Nephron progenitor cell (in vitro differentiated cells): ENCODE results near the gene ZHX3.

Experiments
- DNase-seq: peaks from one replicate; pipeline ENCODE4 v3.0.0; 2021
- H3K27ac Mint-ChIP-seq: 2 replicates; pipeline ENCODE4 v1.8.0; 2021; ENCODE audit warnings: mild to moderate bottlenecking, moderate library complexity, mixed read lengths
- H3K27me3 Mint-ChIP-seq: 2 replicates; pipeline ENCODE4 v1.8.0; 2021; ENCODE audit warnings: mild to moderate bottlenecking, low read depth, mixed read lengths; ENCODE audit not compliant: poor library complexity
- H3K36me3 Mint-ChIP-seq: 2 replicates; pipeline ENCODE4 v1.8.0; 2021; ENCODE audit warnings: low read depth, mixed read lengths
- H3K4me1 Mint-ChIP-seq: 2 replicates; pipeline ENCODE4 v1.8.0; 2021; ENCODE audit warnings: mixed read lengths
- H3K4me3 Mint-ChIP-seq: 2 replicates; pipeline ENCODE4 v1.8.0; 2021; ENCODE audit warnings: mild to moderate bottlenecking, moderate library complexity, mixed read lengths
- H3K9me3 Mint-ChIP-seq: 2 replicates; pipeline ENCODE4 v1.8.0; 2021; ENCODE audit warnings: mild to moderate bottlenecking, moderate library complexity, mixed read lengths
- TF ChIP-seq, protein P1 (sequence below): fragments of 200-600 bp; sonication (generic); IDR thresholded peaks from 2 replicates; pipeline ENCODE4 v1.5.0; 2021; ENCODE audit warnings: antibody characterized with exemption

The ZHX3 gene, protein sequence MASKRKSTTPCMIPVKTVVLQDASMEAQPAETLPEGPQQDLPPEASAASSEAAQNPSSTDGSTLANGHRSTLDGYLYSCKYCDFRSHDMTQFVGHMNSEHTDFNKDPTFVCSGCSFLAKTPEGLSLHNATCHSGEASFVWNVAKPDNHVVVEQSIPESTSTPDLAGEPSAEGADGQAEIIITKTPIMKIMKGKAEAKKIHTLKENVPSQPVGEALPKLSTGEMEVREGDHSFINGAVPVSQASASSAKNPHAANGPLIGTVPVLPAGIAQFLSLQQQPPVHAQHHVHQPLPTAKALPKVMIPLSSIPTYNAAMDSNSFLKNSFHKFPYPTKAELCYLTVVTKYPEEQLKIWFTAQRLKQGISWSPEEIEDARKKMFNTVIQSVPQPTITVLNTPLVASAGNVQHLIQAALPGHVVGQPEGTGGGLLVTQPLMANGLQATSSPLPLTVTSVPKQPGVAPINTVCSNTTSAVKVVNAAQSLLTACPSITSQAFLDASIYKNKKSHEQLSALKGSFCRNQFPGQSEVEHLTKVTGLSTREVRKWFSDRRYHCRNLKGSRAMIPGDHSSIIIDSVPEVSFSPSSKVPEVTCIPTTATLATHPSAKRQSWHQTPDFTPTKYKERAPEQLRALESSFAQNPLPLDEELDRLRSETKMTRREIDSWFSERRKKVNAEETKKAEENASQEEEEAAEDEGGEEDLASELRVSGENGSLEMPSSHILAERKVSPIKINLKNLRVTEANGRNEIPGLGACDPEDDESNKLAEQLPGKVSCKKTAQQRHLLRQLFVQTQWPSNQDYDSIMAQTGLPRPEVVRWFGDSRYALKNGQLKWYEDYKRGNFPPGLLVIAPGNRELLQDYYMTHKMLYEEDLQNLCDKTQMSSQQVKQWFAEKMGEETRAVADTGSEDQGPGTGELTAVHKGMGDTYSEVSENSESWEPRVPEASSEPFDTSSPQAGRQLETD

DNA sequence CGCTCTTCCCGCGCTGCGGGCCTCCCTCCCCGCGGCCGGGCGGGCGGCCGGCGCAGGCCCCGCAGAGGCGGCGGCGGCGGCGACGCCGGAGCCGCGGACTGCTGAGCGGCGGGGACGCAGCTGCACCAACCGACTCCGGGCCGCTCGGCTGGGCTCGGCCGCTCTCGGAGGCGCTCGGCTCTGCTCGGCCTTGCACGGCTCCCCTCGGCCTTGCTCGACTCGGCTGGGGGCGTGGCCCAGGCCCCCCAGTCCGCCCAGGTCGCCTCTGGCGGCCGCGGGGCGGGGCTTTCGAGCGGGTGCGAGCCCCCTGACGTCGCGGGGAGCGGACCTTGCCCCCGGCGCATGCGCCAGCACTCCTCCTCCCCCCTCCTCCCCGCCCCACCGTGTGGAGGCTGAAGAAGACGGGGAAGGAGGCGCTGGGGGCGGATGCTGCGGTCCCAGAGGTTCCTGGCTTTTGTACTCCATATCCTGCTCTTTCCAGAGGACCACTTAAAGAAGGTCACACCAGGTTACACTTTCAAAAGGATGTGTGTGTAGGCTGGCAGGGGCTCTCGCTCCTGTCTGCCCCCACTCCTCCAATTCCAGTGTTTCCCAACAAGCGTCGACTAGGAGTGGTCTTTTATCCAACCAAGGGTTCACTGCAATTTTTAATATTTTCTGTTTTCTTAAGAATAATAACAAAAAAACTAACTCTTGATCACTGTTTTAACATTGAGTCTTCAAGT lies at the start of gene ZHX3:
TSS of gene ZHX3 (minus strand) at position 186 of the 725 bp plus-strand sequence. CDS start 112,815 bp downstream, outside the sequence.
- H3K4me3 Mint-ChIP-seq = peak within 1 kb of the TSS; percentile 87
- no peaks in the 10 kb centered on the region for H3K9me3 Mint-ChIP-seq
- TF ChIP-seq, protein P1, sequence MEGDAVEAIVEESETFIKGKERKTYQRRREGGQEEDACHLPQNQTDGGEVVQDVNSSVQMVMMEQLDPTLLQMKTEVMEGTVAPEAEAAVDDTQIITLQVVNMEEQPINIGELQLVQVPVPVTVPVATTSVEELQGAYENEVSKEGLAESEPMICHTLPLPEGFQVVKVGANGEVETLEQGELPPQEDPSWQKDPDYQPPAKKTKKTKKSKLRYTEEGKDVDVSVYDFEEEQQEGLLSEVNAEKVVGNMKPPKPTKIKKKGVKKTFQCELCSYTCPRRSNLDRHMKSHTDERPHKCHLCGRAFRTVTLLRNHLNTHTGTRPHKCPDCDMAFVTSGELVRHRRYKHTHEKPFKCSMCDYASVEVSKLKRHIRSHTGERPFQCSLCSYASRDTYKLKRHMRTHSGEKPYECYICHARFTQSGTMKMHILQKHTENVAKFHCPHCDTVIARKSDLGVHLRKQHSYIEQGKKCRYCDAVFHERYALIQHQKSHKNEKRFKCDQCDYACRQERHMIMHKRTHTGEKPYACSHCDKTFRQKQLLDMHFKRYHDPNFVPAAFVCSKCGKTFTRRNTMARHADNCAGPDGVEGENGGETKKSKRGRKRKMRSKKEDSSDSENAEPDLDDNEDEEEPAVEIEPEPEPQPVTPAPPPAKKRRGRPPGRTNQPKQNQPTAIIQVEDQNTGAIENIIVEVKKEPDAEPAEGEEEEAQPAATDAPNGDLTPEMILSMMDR = no peak
- peak within 1 kb of the TSS; percentile 62 for H3K27ac Mint-ChIP-seq
- H3K4me1 Mint-ChIP-seq = peaks cover 13% of the 10 kb centered on the region
- no peaks in the 10 kb centered on the region for H3K36me3 Mint-ChIP-seq
- DNase-seq = peak; percentile 99
- H3K27me3 Mint-ChIP-seq = peaks cover 11% of the 10 kb centered on the region

DNA sequence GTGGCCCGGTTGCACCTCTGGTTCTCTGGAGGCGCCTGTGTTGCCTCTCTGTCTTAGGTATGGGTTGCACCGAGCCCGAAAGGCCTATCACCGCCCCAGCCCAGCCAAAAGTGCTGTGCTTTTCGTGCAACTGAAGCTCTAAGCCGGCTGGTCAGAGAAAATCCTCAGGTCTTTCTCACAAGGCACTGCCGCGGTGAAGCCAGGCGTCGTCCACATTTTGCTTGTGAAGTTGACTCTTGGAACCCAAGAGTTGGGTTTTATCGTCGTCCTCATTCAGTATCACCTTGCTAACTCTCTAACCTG lies 49.8 kb upstream of the ZHX3 start:
- Mint-ChIP-seq H3K4me3 (peak overlapping the region; percentile 82), H3K4me1 (peaks cover 20% of the 10 kb centered on the region), H3K9me3 (peaks cover 13% of the 10 kb centered on the region), H3K27me3 (peaks cover 56% of the 10 kb centered on the region), H3K36me3 (no peaks in the 10 kb centered on the region), H3K27ac (no peak overlapping the region)
- TF ChIP-seq, protein P1 = no peak
- no peak for DNase-seq

DNA sequence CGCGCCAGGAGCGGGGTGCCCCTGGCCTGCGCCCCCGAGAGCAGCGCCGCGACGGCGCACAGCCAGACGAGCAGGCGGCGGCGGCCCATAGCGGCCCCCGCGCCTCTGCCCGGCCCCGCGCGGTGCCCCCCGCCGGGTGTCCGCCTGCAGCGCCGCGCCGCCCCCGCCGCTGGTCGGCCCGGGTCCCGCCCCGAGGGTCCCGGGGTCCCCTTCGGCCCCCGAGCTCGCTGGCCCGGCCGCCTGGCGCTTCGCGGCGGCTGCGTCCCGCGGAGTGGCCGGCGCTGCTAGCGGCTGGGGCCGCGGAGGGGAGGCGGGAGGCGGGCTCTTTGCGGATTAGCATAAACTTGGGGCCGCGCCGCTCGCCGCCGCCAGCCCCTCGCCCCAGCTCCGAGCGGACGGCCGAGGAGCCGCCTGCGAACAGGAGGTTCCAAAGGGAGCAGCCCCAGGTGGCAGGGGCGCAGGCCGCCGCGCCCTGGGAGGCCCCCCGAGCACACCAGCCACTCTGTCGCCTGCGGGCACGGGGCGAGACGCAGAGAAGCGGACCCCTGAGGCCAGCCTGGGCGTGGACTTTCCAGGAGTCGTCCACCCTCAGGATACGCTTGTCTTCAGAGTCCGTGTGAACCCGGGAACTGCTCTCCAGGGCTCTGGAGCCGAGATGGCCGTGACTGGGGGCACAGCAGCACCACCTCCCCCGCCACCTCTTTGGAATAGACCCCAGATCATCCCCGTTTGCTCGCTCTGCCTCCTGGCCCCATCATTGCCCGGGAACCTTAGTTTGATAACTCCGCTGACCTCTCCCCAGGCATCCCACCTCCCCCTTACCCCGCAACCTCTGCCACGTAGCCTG lies 49.2 kb upstream of the ZHX3 start, which contains the start of gene EMILIN3:
TSS of gene EMILIN3 (minus strand) at position 273 of the 847 bp plus-strand sequence. CDS start at position 89, 184 bp downstream.
- H3K4me1 Mint-ChIP-seq = peaks cover 20% of the 10 kb centered on the region
- TF ChIP-seq, protein P1 = no peak
- peak within 1 kb of the TSS; percentile 82 for H3K4me3 Mint-ChIP-seq
- H3K36me3 Mint-ChIP-seq = no peaks in the 10 kb centered on the region
- H3K27me3 Mint-ChIP-seq = peaks cover 56% of the 10 kb centered on the region
- no peak within 1 kb of the TSS for H3K27ac Mint-ChIP-seq
- peaks cover 7% of the 10 kb centered on the region for H3K9me3 Mint-ChIP-seq
- peak; percentile 82 for DNase-seq

DNA sequence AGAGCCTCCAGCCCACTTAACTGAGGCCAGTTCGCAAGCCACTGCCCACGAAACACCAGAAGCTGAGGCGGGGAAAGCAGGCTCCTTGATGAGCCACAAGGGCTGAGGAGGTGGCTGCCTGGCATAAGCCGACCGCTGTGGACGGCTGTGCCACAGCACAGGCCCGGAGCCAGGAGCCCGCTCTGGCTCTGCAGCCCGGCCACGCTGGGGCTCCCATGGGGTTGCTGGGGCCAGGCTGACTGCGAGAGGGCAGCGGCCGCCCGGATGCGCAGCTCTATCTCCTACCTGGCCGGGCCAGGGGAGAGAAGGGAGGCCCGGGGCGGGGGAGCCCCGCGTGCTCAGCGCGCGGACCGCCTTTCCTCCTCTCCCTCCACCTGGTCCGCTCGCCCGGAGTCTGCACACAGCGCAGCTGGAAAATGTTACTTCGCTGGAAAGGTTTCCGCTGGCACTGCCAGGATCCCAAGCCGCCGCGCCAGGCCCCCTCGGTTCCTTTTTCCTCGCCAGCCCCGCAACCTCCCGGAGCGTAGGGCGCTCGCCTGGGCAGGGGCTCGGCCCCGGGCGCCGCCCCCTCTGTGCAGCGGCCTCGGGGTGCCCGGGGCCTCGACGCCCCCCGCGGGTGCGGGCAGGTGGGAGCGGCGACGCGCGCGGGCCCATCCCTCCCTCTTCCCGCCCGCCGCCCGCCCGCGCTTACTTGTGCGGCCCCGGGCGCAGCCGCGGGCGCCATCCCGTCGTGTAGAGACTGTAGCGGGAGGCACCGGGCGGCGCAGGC lies 48.4 kb upstream of the ZHX3 start:
- Mint-ChIP-seq H3K27me3 (peaks cover 56% of the 10 kb centered on the region), H3K27ac (peak overlapping the region; percentile 17), H3K9me3 (peaks cover under 1% of the 10 kb centered on the region), H3K4me3 (peak overlapping the region; percentile 73), H3K4me1 (peaks cover 20% of the 10 kb centered on the region), H3K36me3 (no peaks in the 10 kb centered on the region)
- DNase-seq = peak; percentile 38
- TF ChIP-seq, protein P1 = no peak
